ENCODE data around the gene ZSWIM8. TPM values are rescaled to one million over a fixed set of nuclear protein-coding genes. Genes with fewer than 3 reads are reported as not detected.

Gene ZSWIM8
- polyA plus RNA-seq, 2 of the 4 experiments (the other 2 are of a cell fraction) = 24.3 to 44.5 TPM

- 91% methylated on average over 20 of the region's 40 CpGs for WGBS (ENCODE audit: missing lambda C conversion rate)
- ChIA-PET POLR2A (no interaction called here), CTCF (interaction anchor here (1.2 to 32.3 kb wide), 5 partner anchors 8 to 104 kb away, joined by 4 to 565 read pairs (median 23); partner anchors contain the start of gene CAMK2G)
- DNase-seq (ENCODE audit: low read depth in 1 of 2, low spot score in 1 of 2) = no peak
- H3K9me3 ChIP-seq = no peaks in the 10 kb centered on the region
- H3K27ac ChIP-seq = no peak overlapping the region
- peak in 1 of 2 experiments; percentile 15; a peak in 3 of 6 replicates for ATAC-seq
- FAIRE-seq = no peak
- TF ChIP-seq USF2 (IDR thresholded peaks at IDR 0.05) = no peak
- no peak for TF ChIP-seq SMC3 (IDR thresholded peaks at IDR 0.05)
- no peak for TF ChIP-seq JUNB (IDR thresholded peaks at IDR 0.05)
- TF ChIP-seq, protein P1, sequence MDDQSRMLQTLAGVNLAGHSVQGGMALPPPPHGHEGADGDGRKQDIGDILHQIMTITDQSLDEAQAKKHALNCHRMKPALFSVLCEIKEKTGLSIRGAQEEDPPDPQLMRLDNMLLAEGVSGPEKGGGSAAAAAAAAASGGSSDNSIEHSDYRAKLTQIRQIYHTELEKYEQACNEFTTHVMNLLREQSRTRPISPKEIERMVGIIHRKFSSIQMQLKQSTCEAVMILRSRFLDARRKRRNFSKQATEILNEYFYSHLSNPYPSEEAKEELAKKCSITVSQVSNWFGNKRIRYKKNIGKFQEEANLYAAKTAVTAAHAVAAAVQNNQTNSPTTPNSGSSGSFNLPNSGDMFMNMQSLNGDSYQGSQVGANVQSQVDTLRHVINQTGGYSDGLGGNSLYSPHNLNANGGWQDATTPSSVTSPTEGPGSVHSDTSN (IDR thresholded peaks at IDR 0.05) = no peak
- TF ChIP-seq, protein P2, sequence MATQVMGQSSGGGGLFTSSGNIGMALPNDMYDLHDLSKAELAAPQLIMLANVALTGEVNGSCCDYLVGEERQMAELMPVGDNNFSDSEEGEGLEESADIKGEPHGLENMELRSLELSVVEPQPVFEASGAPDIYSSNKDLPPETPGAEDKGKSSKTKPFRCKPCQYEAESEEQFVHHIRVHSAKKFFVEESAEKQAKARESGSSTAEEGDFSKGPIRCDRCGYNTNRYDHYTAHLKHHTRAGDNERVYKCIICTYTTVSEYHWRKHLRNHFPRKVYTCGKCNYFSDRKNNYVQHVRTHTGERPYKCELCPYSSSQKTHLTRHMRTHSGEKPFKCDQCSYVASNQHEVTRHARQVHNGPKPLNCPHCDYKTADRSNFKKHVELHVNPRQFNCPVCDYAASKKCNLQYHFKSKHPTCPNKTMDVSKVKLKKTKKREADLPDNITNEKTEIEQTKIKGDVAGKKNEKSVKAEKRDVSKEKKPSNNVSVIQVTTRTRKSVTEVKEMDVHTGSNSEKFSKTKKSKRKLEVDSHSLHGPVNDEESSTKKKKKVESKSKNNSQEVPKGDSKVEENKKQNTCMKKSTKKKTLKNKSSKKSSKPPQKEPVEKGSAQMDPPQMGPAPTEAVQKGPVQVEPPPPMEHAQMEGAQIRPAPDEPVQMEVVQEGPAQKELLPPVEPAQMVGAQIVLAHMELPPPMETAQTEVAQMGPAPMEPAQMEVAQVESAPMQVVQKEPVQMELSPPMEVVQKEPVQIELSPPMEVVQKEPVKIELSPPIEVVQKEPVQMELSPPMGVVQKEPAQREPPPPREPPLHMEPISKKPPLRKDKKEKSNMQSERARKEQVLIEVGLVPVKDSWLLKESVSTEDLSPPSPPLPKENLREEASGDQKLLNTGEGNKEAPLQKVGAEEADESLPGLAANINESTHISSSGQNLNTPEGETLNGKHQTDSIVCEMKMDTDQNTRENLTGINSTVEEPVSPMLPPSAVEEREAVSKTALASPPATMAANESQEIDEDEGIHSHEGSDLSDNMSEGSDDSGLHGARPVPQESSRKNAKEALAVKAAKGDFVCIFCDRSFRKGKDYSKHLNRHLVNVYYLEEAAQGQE (IDR thresholded peaks at IDR 0.05) = no peak
- no peak for TF ChIP-seq RARB (CRISPR knock-in tag; IDR thresholded peaks at IDR 0.05)
- TF ChIP-seq KDM5A (IDR thresholded peaks at IDR 0.05) = no peak
- no peak overlapping the region for H3K4me2 ChIP-seq
- no peak overlapping the region for H3K4me3 ChIP-seq
- peaks cover 9% of the 10 kb centered on the region; the same call in 2 of the 3 replicates for H3K4me1 ChIP-seq
These were observed 54.0 kb downstream of the ZSWIM8 start for GRCh38 chr10:73839276-73839966.

DNA sequence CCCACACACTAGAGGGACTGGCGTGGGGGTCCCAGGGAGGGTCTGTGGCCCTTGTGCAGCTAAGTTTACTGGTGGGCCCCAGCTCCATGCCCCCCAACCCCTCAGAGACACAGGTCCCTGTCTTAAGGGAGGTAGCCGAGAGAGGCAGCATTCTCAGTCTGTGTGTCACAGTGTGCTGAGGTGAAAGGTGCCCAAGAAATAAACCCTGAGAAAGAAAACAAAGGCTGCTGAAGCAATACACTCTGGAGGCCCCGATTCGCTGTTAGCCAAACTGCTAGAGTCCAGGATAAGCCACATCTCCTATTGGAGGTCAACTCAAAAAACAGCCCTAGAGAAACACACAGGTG is 54.6 kb downstream of the ZSWIM8 start:
- Histone ChIP-seq H3K27ac (no peak overlapping the region), H3K4me3 (no peak overlapping the region), H3K4me2 (no peak overlapping the region), H3K4me1 (peaks cover 9% of the 10 kb centered on the region; the same call in 2 of the 3 replicates), H3K9me3 (no peaks in the 10 kb centered on the region)
- ATAC-seq (peak in 1 of 2 experiments; percentile 40; a peak in 3 of 6 replicates), FAIRE-seq (no peak), DNase-seq (ENCODE audit: low read depth in 1 of 2, low spot score in 1 of 2) (no peak)
- ChIA-PET CTCF (interaction anchor here (1.5 to 32.3 kb wide), 5 partner anchors 11 to 242 kb away, joined by 3 to 565 read pairs (median 23); partner anchors contain the start of gene CAMK2G), POLR2A (no interaction called here)
- WGBS (ENCODE audit: missing lambda C conversion rate) = 72% methylated on average over 3 of the region's 4 CpGs
- no peak for TF ChIP-seq BHLHE40 (IDR thresholded peaks at IDR 0.05; ENCODE audit: low read depth, low read length)
- TF ChIP-seq SMC3 (IDR thresholded peaks at IDR 0.05) = no peak
- no peak for TF ChIP-seq RAD21 (conservative IDR thresholded peaks at IDR 0.05 in 1 of 2, IDR thresholded peaks at IDR 0.05 in 1 of 2)
- TF ChIP-seq HDAC2 (IDR thresholded peaks at IDR 0.05) = no peak
- TF ChIP-seq, protein P1 (IDR thresholded peaks at IDR 0.05) = no peak
- TF ChIP-seq FOXS1 (CRISPR knock-in tag; IDR thresholded peaks at IDR 0.05) = no peak
- no peak for TF ChIP-seq POLR2A (IDR thresholded peaks at IDR 0.05; ENCODE audit: low read length)
- TF ChIP-seq HOXB13 (CRISPR knock-in tag; IDR thresholded peaks at IDR 0.05; ENCODE audit: low read depth) = no peak
- TF ChIP-seq, protein P2 (IDR thresholded peaks at IDR 0.05) = no peak
- no peak for TF ChIP-seq ESRRA (IDR thresholded peaks at IDR 0.05; ENCODE audit: borderline replicate concordance, low read length)
- TF ChIP-seq HOXB5 (CRISPR knock-in tag; IDR thresholded peaks at IDR 0.05) = no peak
- TF ChIP-seq, protein P3, sequence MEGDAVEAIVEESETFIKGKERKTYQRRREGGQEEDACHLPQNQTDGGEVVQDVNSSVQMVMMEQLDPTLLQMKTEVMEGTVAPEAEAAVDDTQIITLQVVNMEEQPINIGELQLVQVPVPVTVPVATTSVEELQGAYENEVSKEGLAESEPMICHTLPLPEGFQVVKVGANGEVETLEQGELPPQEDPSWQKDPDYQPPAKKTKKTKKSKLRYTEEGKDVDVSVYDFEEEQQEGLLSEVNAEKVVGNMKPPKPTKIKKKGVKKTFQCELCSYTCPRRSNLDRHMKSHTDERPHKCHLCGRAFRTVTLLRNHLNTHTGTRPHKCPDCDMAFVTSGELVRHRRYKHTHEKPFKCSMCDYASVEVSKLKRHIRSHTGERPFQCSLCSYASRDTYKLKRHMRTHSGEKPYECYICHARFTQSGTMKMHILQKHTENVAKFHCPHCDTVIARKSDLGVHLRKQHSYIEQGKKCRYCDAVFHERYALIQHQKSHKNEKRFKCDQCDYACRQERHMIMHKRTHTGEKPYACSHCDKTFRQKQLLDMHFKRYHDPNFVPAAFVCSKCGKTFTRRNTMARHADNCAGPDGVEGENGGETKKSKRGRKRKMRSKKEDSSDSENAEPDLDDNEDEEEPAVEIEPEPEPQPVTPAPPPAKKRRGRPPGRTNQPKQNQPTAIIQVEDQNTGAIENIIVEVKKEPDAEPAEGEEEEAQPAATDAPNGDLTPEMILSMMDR (IDR thresholded peaks at IDR 0.05) = no peak
- no peak for TF ChIP-seq NPAS2 (CRISPR knock-in tag; IDR thresholded peaks at IDR 0.05; ENCODE audit: borderline replicate concordance)
